Measurements from ENCODE around the gene TNFSF10. TPM values are rescaled to one million over a fixed set of nuclear protein-coding genes. Genes with fewer than 3 reads are reported as not detected.

The TNFSF10 gene
- total and polyA plus RNA-seq, 9 of the 15 experiments (the other 6 are each of a cell fraction or from before 2014, with no cell fraction given) = 0.07 to 1.3 (median 0.27) TPM; not detected in 1

- peak; percentile 6; the same call in 1 of the 2 replicates for TF ChIP-seq REST (IDR thresholded peaks at IDR 0.05; ENCODE audit: borderline replicate concordance)
- TF ChIP-seq REST (CRISPR knock-in tag; IDR thresholded peaks at IDR 0.05; ENCODE audit: low read depth) = no peak
- TF ChIP-seq ZC3H4 (CRISPR knock-in tag; IDR thresholded peaks at IDR 0.05; ENCODE audit: borderline replicate concordance) = no peak
- TF ChIP-seq PCBP2 (IDR thresholded peaks at IDR 0.05; ENCODE audit: low read depth, low read length, poor library complexity, severe bottlenecking) = no peak
- peak; percentile 48; the same call in 1 of the 2 replicates for TF ChIP-seq VEZF1 (CRISPR knock-in tag; IDR thresholded peaks at IDR 0.05)
- TF ChIP-seq SIN3B (IDR thresholded peaks at IDR 0.05; ENCODE audit: low read depth) = no peak
- no peak for TF ChIP-seq CHAMP1 (IDR thresholded peaks at IDR 0.05)
- TF ChIP-seq, protein P1, sequence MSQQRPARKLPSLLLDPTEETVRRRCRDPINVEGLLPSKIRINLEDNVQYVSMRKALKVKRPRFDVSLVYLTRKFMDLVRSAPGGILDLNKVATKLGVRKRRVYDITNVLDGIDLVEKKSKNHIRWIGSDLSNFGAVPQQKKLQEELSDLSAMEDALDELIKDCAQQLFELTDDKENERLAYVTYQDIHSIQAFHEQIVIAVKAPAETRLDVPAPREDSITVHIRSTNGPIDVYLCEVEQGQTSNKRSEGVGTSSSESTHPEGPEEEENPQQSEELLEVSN (IDR thresholded peaks at IDR 0.05; ENCODE audit: borderline replicate concordance in 1 of 2, extremely low read depth in 1 of 2, insufficient read depth in 1 of 2, insufficient read length in 1 of 2, low read depth in 1 of 2, low read length in 1 of 2, poor library complexity in 1 of 2, severe bottlenecking in 1 of 2) = no peak
- peak in 1 of 2 experiments; percentile 36; a peak in 1 of 4 replicates for TF ChIP-seq MAZ (CRISPR knock-in tag; conservative IDR thresholded peaks at IDR 0.05 in 1 of 2, IDR thresholded peaks at IDR 0.05 in 1 of 2)
Observed at GRCh38 chr3:172511783-172512762, 11.2 kb downstream of the TNFSF10 start (continued).

Measured in K562 (cell line).